HG03159 (cell line): Measurements from ENCODE around the gene UQCRC1.
"Not testable (repeated sequence)": the region's sequence is repeated elsewhere in the genome, so short reads cannot be mapped to it uniquely, and the experiment has no call there.

Experiments
- ATAC-seq: cut with Tn5 transposase; IDR thresholded peaks from one replicate; pipeline ENCODE4 v1.9.1; 2021; ENCODE audit warnings: mild to moderate bottlenecking, moderate library complexity; ENCODE audit not compliant: unreplicated experiment

UQCRC1 gene

GRCh38 chr3:48556796-48557626 is 52.4 kb downstream of the UQCRC1 start, which contains the start of gene PFKFB4:
Gene PFKFB4, minus strand, starts transcription at chr3:48556803. Its CDS starts 26 bp downstream, at chr3:48556777.
- ATAC-seq = peak; percentile 80

DNA sequence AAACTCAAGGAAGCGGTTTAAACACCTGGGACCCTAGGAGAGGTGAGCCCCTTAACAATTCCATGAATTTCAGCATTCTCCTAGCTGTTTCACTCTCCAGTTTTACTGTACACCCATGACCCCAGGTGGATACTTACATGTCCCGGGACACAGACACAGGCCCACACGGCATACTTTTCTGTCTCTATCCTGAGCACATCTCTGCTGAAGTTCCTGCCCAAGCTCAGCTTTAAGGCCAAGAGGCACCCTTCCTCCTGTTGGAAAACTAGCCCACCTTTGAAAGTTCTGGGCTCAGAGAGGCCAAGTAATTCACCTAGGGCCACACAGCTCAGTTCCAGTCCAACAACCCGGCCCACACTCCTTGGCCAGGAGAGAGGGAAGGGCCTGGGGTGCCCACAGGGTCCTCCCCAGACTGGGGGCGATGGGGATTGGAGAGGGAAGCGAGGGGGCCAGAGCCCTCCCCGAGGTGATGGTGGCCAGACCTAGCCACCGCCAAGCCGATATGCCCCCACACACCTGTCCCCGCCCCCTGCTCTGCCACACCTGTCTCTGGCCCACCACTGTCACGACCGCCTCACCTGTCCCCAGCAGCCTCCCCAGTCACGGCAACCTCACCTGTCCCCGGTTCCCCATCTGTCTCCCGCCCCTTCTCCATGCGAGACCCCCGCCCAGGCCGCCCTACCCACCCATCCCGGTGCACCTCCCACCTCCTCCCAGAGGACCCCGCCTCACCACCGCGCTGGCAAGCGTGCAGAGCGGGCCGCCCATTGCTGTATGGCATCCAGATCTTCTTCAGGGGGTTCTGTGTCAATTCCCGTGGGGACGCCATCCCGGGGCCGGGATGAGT is 53.3 kb downstream of the UQCRC1 start:
- no peak for ATAC-seq

DNA sequence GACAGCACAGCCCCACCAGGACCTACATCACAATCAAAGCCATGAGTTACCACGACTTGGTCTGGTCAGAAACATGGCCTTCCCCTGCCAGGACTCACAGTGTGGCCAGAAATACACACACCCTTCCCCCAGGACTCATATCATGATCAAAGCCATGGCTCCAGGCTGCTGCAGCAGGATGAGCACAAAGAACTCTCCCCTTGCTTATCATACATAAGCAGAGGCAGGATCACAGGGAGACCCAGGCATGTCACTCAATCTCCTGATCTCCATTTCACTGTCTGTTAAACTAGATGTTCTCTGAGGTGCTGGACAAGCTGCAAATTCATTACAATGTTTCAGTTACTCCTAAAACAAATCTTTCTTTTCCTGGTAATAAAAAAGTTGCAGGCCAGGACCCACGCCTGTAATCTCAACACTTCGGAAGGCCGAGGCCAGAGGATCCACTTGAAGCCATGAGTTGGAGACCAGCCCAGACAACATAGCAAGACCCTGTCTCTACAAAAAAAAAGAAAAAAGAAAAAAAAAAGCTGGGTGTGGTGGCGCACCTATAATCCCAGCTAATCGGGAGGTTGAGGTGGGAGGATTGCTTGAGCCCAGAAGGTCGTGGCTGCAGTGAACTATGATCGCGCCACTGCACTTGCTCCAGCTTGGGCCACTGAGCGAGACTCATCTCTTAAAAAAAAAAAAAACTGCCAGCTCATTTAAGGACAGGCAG is 54.1 kb downstream of the UQCRC1 start:
- no peak for ATAC-seq

DNA sequence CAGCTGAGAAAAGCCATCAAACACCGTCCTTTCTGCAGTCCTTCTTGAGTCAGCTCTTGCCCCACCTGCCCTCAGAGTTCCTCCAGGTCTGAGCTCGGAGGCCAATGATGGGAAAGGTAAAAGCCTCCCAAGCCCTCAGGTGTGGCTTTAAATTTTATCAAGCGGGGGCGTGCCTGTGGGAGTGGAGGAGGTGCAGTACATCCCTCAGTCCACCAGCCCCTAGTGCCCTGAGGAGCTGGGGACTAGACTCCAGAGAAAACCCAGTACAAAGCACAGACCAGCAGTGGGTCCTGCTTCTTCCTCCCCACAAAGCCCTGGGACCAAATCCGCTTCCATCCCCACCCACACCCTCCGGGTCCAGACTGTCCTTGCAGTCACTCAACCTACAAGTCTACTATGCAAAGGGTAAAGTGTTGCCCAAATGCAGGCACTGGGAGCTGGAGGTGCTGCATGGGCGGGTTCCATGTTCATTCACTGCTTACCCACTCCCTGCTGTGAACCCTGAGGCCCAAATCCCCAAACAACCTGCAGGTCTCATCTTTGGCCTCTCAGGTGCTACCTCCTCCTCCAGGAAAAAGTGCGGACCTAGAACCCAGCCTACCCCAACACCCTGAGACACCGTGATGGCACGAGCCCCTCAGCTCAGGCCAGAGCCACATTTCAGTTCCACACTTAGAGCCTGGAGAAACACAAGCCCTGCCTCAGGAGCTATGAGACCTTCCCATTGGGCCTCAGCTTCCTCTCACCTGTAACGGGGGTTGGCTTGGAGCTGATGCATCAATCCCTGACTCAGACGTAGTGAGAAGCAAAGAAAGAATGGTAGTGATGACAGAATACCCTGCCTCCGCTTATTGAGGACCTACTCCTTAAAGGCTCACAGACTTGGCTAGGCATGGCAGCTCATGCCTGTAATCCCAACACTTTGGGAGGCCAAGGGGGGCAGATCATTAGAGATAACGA is 55.3 kb downstream of the UQCRC1 start:
- no peak for ATAC-seq

DNA sequence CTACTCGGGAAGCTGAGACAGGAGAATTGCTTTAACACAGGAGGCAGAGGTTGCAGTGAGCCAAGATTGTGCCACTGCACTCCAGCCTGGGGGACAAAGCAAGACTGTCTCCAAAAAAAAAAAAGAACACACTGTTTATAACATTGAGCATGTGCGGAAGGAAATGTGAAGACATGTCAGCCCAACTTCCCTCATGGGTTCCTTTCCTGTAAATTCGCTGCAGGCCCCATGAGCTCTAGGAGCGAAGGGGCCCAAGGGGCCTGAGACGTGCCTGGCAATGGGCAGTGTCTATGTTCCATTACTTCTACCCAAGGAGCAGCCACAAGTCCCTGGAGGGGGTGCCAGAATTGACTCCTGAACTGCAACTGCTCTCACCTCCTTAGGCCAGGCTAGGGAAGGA is 56.1 kb downstream of the UQCRC1 start:
- no peak for ATAC-seq

- no peak for ATAC-seq
These were observed 57.1 kb downstream of the UQCRC1 start for GRCh38 chr3:48552111-48552951.

GRCh38 chr3:48551651-48552050 is 57.8 kb downstream of the UQCRC1 start:
- not testable (repeated sequence) for ATAC-seq
